ENCODE data around the gene ZFP69B. TPM values are rescaled to one million over a fixed set of nuclear protein-coding genes. Genes with fewer than 3 reads are reported as not detected.

Gene ZFP69B
- total RNA-seq, 1 donor = 3.9 TPM

GRCh38 chr1:40422630-40423263 is 27.5 kb upstream of the ZFP69B start:
- H3K4me3 ChIP-seq (ENCODE audit: low read depth, low read length) = no peak overlapping the region
- no peak for TF ChIP-seq CTCF (IDR thresholded peaks at IDR 0.05; ENCODE audit: insufficient read depth, low read depth, low read length)
- peak; percentile 10 for DNase-seq (ENCODE audit: low read depth)

- TF ChIP-seq CTCF (IDR thresholded peaks at IDR 0.05; ENCODE audit: insufficient read depth, low read depth, low read length) = no peak
- DNase-seq (ENCODE audit: low read depth) = peak; percentile 13
- no peak overlapping the region for H3K4me3 ChIP-seq (ENCODE audit: low read depth, low read length)
Measured at GRCh38 chr1:40423264-40423642, 27.0 kb upstream of the ZFP69B start.

GRCh38 chr1:40423951-40424618 is 26.2 kb upstream of the ZFP69B start:
- no peak for TF ChIP-seq CTCF (IDR thresholded peaks at IDR 0.05; ENCODE audit: insufficient read depth, low read depth, low read length)
- no peak for DNase-seq (ENCODE audit: low read depth)
- no peak overlapping the region for H3K4me3 ChIP-seq (ENCODE audit: low read depth, low read length)

GRCh38 chr1:40425198-40425597 is 25.1 kb upstream of the ZFP69B start:
- DNase-seq (ENCODE audit: low read depth) = no peak
- no peak for TF ChIP-seq CTCF (IDR thresholded peaks at IDR 0.05; ENCODE audit: insufficient read depth, low read depth, low read length)
- no peak overlapping the region for H3K4me3 ChIP-seq (ENCODE audit: low read depth, low read length)

GRCh38 chr1:40431385-40431784 is 18.9 kb upstream of the ZFP69B start:
- no peak for TF ChIP-seq CTCF (IDR thresholded peaks at IDR 0.05; ENCODE audit: insufficient read depth, low read depth, low read length)
- no peak overlapping the region for H3K4me3 ChIP-seq (ENCODE audit: low read depth, low read length)
- no peak for DNase-seq (ENCODE audit: low read depth)

GRCh38 chr1:40432644-40433390 is 17.5 kb upstream of the ZFP69B start:
- no peak overlapping the region for H3K4me3 ChIP-seq (ENCODE audit: low read depth, low read length)
- DNase-seq (ENCODE audit: low read depth) = no peak
- no peak for TF ChIP-seq CTCF (IDR thresholded peaks at IDR 0.05; ENCODE audit: insufficient read depth, low read depth, low read length)

Measured in fibroblast of villous mesenchyme (primary cell).